Calu3 (cell line): ENCODE data around the gene PARD3. TPM values are rescaled to one million over a fixed set of nuclear protein-coding genes. Genes with fewer than 3 reads are reported as not detected.

Source experiments
- BruUV-seq: library from RNA; stranded (reverse); fragments of 400-500 nt; replicated peaks from 2 replicates; lab custom pipeline; 2021; lab: Mats Ljungman, UMichigan
- CTCF ChIA-PET: fragments of 300-600 bp; sonication (Branson Sonifier 250); formaldehyde crosslinking; loops from one replicate; lab custom pipeline; 2022; ENCODE audit warnings: antibody characterized with exemption; lab: Charles Lee
- DNase-seq: peaks from one replicate; pipeline ENCODE4 v3.0.0; 2022
- H3K27ac Mint-ChIP-seq: one replicate; pipeline ENCODE4 v1.8.0; 2022; ENCODE audit warnings: mixed read lengths; ENCODE audit not compliant: unreplicated experiment
- H3K27me3 Mint-ChIP-seq: one replicate; pipeline ENCODE4 v1.8.0; 2022; ENCODE audit warnings: mixed read lengths; ENCODE audit not compliant: unreplicated experiment
- H3K36me3 Mint-ChIP-seq: one replicate; pipeline ENCODE4 v1.8.0; 2022; ENCODE audit warnings: mild to moderate bottlenecking, moderate library complexity, mixed read lengths; ENCODE audit not compliant: insufficient read depth, unreplicated experiment
- H3K4me1 Mint-ChIP-seq: one replicate; pipeline ENCODE4 v1.8.0; 2022; ENCODE audit warnings: mild to moderate bottlenecking, low read depth, mixed read lengths; ENCODE audit not compliant: unreplicated experiment
- H3K4me3 Mint-ChIP-seq: one replicate; pipeline ENCODE4 v1.8.0; 2022; ENCODE audit warnings: mild to moderate bottlenecking, low read depth, moderate library complexity, mixed read lengths; ENCODE audit not compliant: unreplicated experiment
- H3K9me3 Mint-ChIP-seq: one replicate; pipeline ENCODE4 v1.8.0; 2022; ENCODE audit warnings: low read depth, mixed read lengths; ENCODE audit not compliant: unreplicated experiment
- intact Hi-C: fragments of 100-400 bp; cut with micrococcal nuclease; formaldehyde crosslinking; loops from one replicate; pipeline ENCODE4 v1.10.0; 2022; ENCODE audit not compliant: unreplicated experiment
- total RNA-seq: library from RNA; stranded (reverse); gene quantifications from 2 replicates; pipeline ENCODE4 v1.2.3, GENCODE V29; 2022
- TF ChIP-seq, protein P1 (sequence below): fragments of 200-600 bp; IDR thresholded peaks from one replicate; pipeline ENCODE4 v1.8.0; 2022; ENCODE audit warnings: antibody characterized with exemption; ENCODE audit not compliant: unreplicated experiment

Gene PARD3
- total RNA-seq, 1 experiment from 2014 or later, result 62.4 TPM

DNA sequence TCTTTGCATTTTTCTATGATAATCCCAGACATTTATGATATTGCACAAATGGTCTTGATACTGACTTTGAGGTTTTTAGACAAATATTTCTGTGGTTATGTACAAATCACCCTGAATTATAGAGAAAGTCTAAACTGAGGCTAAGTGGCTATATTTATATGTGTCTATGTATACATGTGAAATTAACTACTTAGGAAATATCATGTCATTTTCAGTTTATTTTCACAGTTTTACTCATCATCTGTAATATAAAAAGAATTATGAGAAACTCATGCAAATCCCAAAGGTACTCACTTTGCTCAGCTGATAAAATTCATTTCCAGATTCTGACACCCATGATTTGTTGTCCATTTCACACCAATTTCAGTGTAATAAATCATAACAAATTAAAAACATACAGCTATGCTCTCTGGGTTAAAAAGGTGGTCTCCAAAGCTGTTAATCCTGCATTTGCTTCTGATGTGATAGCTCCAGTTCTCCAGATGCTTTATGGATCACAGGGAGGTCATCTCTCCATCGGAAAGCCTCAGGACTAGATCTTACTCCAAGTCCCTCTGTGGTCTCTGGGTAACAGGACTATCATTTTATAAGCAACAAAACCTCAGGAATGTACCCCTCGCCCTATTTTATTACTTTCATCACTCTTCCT, 673.9 kb downstream of the PARD3 start:
- CTCF ChIA-PET, result no interaction called here
- BruUV-seq, result no TSS peak
- Mint-ChIP-seq H3K4me1 (no peaks in the 10 kb centered on the region), H3K36me3 (no peaks in the 10 kb centered on the region), H3K27me3 (no peaks in the 10 kb centered on the region), H3K4me3 (no peak overlapping the region), H3K27ac (no peak overlapping the region), H3K9me3 (peaks cover 5% of the 10 kb centered on the region)
- DNase-seq, result no peak
- intact Hi-C loops, result no loop called here
- TF ChIP-seq, protein P1, sequence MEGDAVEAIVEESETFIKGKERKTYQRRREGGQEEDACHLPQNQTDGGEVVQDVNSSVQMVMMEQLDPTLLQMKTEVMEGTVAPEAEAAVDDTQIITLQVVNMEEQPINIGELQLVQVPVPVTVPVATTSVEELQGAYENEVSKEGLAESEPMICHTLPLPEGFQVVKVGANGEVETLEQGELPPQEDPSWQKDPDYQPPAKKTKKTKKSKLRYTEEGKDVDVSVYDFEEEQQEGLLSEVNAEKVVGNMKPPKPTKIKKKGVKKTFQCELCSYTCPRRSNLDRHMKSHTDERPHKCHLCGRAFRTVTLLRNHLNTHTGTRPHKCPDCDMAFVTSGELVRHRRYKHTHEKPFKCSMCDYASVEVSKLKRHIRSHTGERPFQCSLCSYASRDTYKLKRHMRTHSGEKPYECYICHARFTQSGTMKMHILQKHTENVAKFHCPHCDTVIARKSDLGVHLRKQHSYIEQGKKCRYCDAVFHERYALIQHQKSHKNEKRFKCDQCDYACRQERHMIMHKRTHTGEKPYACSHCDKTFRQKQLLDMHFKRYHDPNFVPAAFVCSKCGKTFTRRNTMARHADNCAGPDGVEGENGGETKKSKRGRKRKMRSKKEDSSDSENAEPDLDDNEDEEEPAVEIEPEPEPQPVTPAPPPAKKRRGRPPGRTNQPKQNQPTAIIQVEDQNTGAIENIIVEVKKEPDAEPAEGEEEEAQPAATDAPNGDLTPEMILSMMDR, result no peak

DNA sequence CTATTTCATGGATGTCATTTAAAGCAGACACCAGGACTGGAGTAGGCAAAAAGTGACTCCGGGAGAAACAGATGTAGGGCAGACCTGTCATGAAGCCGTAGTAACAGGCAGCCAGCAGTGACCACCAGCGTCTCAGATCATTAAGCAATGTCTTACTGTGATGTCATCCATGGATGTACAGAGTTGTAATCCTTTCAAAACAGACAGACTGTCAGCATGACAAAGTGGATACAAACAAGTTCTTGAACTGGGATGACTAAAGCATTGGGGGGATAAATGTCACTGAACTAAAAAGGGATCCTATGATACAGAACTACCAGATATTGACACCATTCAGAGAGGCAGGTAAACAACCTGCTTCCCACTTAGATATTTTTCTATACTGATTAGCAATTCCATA, 675.5 kb downstream of the PARD3 start:
- Mint-ChIP-seq H3K4me3 (no peak overlapping the region), H3K36me3 (no peaks in the 10 kb centered on the region), H3K4me1 (no peaks in the 10 kb centered on the region), H3K9me3 (no peaks in the 10 kb centered on the region), H3K27ac (no peak overlapping the region), H3K27me3 (no peaks in the 10 kb centered on the region)
- CTCF ChIA-PET, result no interaction called here
- TF ChIP-seq, protein P1, result no peak
- BruUV-seq, result no TSS peak
- intact Hi-C loops, result no loop called here
- DNase-seq, result no peak

DNA sequence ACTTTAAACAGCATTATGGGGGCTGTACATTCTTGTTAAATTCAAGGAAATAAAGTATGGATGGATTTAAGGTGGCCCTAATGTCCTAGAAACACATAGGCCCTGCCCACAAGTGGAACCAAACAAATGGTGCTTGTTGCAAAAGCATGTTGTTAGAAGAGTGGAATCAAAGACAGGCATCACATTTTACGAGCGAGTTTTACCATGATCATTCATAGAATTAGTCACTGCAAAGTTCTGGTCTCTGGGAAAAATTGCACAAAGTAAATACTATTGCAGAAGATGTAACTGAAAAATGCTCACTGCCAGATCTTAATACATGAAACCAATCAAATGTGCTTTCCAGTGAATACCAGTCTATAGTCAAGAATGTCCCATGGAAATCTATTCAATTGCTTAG, 677.1 kb downstream of the PARD3 start:
- TF ChIP-seq, protein P1, result no peak
- Mint-ChIP-seq H3K36me3 (no peaks in the 10 kb centered on the region), H3K9me3 (no peaks in the 10 kb centered on the region), H3K4me3 (no peak overlapping the region), H3K4me1 (no peaks in the 10 kb centered on the region), H3K27ac (no peak overlapping the region), H3K27me3 (no peaks in the 10 kb centered on the region)
- CTCF ChIA-PET, result no interaction called here
- no TSS peak for BruUV-seq
- no peak for DNase-seq
- intact Hi-C loops, result no loop called here

DNA sequence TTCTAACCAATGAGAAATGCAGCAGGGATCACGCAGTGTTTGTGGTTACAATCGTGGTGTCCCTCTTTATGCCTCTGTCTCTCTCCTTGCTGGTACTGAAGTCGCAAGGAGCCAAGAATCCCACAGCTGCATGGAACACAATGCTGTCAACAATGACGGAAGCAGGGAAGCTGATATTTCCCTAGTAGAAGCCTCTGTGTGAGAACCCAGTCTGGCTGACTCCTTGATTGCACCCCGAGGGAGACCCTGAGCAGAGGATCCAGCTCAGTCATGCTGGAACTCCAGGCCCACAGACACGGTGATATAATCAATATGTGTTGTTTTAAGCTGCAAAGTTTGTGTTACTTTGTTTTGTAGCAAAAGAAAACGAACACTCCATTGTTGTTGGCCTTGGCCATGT, 677.9 kb downstream of the PARD3 start:
- Mint-ChIP-seq H3K27ac (no peak overlapping the region), H3K9me3 (no peaks in the 10 kb centered on the region), H3K36me3 (no peaks in the 10 kb centered on the region), H3K27me3 (no peaks in the 10 kb centered on the region), H3K4me1 (no peaks in the 10 kb centered on the region), H3K4me3 (no peak overlapping the region)
- DNase-seq, result no peak
- TF ChIP-seq, protein P1, result no peak
- CTCF ChIA-PET, result interaction anchor here (0.6 kb wide), 2 partner anchors 471 to 1810 kb away, joined by 4 to 5 read pairs; no protein-coding TSS in a partner anchor
- no TSS peak for BruUV-seq
- intact Hi-C loops, result no loop called here
